Measurements from ENCODE around the gene GEMIN2.

GRCh38 chr14:39173198-39173597 is 59.1 kb downstream of the GEMIN2 start:
- TF ChIP-seq CTCF (IDR thresholded peaks at IDR 0.05) (no peak), POLR2A (IDR thresholded peaks at IDR 0.05) (no peak)
